ENCODE data around the gene PHTF2. TPM values are rescaled to one million over a fixed set of nuclear protein-coding genes. Genes with fewer than 3 reads are reported as not detected.

The PHTF2 gene
- total and polyA plus RNA-seq, 8 donors = 16.2 to 40.8 (median 30.5) TPM

- Histone ChIP-seq H3K36me3 (peaks cover 0 to 10% of the 10 kb centered on the region in 2 donors), H3K4me1 (no peaks in the 10 kb centered on the region), H3K27ac (no peak overlapping the region), H3K27me3 (no peaks in the 10 kb centered on the region), H3K9me3 (no peaks in the 10 kb centered on the region), H3K4me3 (no peak overlapping the region)
- intact Hi-C loops (cut with DNase I) = no loop called here
- ATAC-seq (no peak), DNase-seq (no peak)
- TF ChIP-seq, protein P1, sequence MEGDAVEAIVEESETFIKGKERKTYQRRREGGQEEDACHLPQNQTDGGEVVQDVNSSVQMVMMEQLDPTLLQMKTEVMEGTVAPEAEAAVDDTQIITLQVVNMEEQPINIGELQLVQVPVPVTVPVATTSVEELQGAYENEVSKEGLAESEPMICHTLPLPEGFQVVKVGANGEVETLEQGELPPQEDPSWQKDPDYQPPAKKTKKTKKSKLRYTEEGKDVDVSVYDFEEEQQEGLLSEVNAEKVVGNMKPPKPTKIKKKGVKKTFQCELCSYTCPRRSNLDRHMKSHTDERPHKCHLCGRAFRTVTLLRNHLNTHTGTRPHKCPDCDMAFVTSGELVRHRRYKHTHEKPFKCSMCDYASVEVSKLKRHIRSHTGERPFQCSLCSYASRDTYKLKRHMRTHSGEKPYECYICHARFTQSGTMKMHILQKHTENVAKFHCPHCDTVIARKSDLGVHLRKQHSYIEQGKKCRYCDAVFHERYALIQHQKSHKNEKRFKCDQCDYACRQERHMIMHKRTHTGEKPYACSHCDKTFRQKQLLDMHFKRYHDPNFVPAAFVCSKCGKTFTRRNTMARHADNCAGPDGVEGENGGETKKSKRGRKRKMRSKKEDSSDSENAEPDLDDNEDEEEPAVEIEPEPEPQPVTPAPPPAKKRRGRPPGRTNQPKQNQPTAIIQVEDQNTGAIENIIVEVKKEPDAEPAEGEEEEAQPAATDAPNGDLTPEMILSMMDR (IDR thresholded peaks at IDR 0.05) = no peak
These were observed 59.7 kb downstream of the PHTF2 start for GRCh38 chr7:77858278-77858677.

- no peak overlapping the region for H3K27ac ChIP-seq
- no peaks in the 10 kb centered on the region for H3K9me3 ChIP-seq
- no peaks in the 10 kb centered on the region for H3K27me3 ChIP-seq
- ATAC-seq (no peak), DNase-seq (no peak)
- no peaks in the 10 kb centered on the region for H3K4me1 ChIP-seq
- TF ChIP-seq, protein P1 (IDR thresholded peaks at IDR 0.05) = no peak
- no peak overlapping the region for H3K4me3 ChIP-seq
- intact Hi-C loops (cut with DNase I) = no loop called here
- peaks cover 0 to 10% of the 10 kb centered on the region in 2 donors for H3K36me3 ChIP-seq
These were observed 60.8 kb downstream of the PHTF2 start for GRCh38 chr7:77859343-77859742.

- Histone ChIP-seq H3K9me3 (no peaks in the 10 kb centered on the region), H3K27ac (no peak overlapping the region), H3K36me3 (no peaks in the 10 kb centered on the region), H3K4me3 (no peak overlapping the region), H3K4me1 (peaks cover 0 to 13% of the 10 kb centered on the region in 2 donors), H3K27me3 (no peaks in the 10 kb centered on the region)
- TF ChIP-seq, protein P1 (IDR thresholded peaks at IDR 0.05) = no peak
- peak in 1 of 4 donors; percentile 7 for DNase-seq
- intact Hi-C loops (cut with DNase I) = no loop called here
- ATAC-seq = no peak
These were observed 64.1 kb downstream of the PHTF2 start for GRCh38 chr7:77862691-77863090.

DNA sequence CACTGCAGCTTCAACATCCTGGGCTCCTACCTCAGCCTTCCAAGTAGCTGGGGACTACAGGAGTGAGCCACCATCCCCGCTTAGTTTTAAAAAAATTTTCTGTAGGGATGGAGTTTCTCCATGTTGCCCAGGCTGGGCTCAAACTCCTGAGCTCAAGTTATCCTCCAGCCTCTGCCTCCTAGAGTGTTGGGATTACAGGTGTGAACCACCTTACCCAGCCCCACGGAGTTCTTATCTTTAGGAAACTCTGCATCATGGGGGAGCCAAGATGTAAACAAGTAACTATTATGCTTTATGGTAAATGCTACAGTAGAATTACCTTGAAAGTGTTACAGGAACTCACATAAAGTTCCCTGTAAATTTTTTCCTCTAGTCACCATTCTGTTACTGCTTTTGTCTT, 65.3 kb downstream of the PHTF2 start:
- Histone ChIP-seq H3K36me3 (no peaks in the 10 kb centered on the region), H3K4me3 (no peak overlapping the region), H3K27me3 (no peaks in the 10 kb centered on the region), H3K27ac (no peak overlapping the region), H3K9me3 (no peaks in the 10 kb centered on the region), H3K4me1 (peaks cover 0 to 13% of the 10 kb centered on the region in 2 donors)
- TF ChIP-seq, protein P1 (IDR thresholded peaks at IDR 0.05) = no peak
- ATAC-seq (no peak), DNase-seq (no peak)
- intact Hi-C loops (cut with DNase I) = no loop called here

DNA sequence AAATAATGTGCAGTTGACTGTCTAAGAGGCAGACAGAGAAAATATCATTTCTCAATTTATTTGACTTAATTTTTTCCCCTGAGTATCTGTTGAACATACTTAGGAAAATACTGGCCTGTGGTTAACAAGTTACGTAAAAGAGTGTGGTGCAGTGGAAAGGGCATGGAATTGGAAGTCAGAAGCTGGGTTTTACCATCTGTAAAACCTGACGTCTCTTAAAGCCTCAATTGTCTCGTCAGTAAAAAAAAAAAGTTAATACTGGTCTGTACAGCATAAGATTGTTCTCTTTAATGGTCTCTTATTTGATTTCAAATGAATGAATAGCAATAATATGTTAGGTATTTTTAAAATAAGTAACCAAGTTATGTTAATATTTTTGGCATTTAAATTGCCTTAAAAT, 67.8 kb downstream of the PHTF2 start:
- Histone ChIP-seq H3K4me3 (no peak overlapping the region), H3K27me3 (no peaks in the 10 kb centered on the region), H3K36me3 (no peaks in the 10 kb centered on the region), H3K27ac (no peak overlapping the region), H3K9me3 (no peaks in the 10 kb centered on the region), H3K4me1 (peaks cover 0 to 13% of the 10 kb centered on the region in 2 donors)
- intact Hi-C loops (cut with DNase I) = no loop called here
- ATAC-seq = no peak
- TF ChIP-seq, protein P1 (IDR thresholded peaks at IDR 0.05) = no peak
- DNase-seq = no peak
